ENCODE measurements around the gene KIAA1217. TPM values are rescaled to one million over a fixed set of nuclear protein-coding genes. Genes with fewer than 3 reads are reported as not detected.

Gene KIAA1217
- total and polyA plus RNA-seq, 2 of the 8 experiments (the other 6 are each of a cell fraction or from before 2014, with no cell fraction given) = 4.5 to 15.6 TPM

DNA sequence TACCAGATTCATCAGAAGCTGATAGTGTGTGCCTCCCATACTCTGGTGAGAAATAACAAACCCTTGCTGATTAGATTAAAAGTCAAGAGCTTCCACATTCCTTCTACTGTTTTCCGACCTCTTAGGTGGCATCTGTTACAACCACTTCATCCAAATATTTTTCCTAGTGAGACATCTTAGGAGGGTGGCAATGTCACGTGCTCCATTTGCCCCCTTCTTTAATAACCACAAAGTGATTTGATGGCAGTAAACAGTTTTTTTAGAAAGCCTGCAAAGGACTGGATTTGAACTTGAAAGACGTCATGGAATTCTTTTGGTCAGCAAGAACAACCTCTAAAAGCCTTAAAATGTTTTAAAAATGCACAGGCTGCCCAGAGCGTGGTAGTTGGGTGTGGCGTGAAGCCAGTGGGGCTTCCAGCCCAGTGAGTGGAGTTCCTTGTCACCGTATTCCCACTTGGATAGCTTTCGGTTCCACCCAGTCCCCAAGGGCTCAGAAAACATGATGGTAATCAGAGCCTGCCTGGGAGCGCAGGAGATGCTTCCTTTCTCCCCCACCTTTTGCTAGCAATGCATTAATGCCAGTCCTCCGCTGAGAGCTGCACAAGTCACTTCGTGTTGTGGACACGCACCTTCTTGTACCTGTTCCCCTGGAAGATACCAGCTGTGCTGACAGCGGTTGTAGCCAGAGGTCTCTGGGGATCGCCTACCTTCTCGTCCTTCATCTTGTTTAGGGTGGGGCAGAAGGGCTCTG lies 256.4 kb downstream of the KIAA1217 start:
- no peaks in the 10 kb centered on the region for H3K27me3 ChIP-seq (replicated peaks in 1 of 4; ENCODE audit: control insufficient read depth in 3 of 4, extremely low read depth in 1 of 4, insufficient read depth in 3 of 4, low read length in 3 of 4)
- no peak for TF ChIP-seq SRF (IDR thresholded peaks at IDR 0.05; ENCODE audit: low read depth, low read length)
- no peak for TF ChIP-seq BCL11A (IDR thresholded peaks at IDR 0.05; ENCODE audit: low read depth in 2 of 2, low read length in 2 of 2)
- TF ChIP-seq CHD1 (IDR thresholded peaks at IDR 0.05; ENCODE audit: low read depth, low read length) = no peak
- TF ChIP-seq RFX5 (IDR thresholded peaks at IDR 0.05; ENCODE audit: borderline replicate concordance, low read depth, low read length) = no peak
- TF ChIP-seq RNF2 (IDR thresholded peaks at IDR 0.05; ENCODE audit: borderline replicate concordance, low read depth, low read length, missing control alignments, poor library complexity, severe bottlenecking) = no peak
- no peak for TF ChIP-seq BACH1 (IDR thresholded peaks at IDR 0.05; ENCODE audit: low read length)
- TF ChIP-seq SP2 (IDR thresholded peaks at IDR 0.05; ENCODE audit: low read length) = no peak
- TF ChIP-seq, protein P1, sequence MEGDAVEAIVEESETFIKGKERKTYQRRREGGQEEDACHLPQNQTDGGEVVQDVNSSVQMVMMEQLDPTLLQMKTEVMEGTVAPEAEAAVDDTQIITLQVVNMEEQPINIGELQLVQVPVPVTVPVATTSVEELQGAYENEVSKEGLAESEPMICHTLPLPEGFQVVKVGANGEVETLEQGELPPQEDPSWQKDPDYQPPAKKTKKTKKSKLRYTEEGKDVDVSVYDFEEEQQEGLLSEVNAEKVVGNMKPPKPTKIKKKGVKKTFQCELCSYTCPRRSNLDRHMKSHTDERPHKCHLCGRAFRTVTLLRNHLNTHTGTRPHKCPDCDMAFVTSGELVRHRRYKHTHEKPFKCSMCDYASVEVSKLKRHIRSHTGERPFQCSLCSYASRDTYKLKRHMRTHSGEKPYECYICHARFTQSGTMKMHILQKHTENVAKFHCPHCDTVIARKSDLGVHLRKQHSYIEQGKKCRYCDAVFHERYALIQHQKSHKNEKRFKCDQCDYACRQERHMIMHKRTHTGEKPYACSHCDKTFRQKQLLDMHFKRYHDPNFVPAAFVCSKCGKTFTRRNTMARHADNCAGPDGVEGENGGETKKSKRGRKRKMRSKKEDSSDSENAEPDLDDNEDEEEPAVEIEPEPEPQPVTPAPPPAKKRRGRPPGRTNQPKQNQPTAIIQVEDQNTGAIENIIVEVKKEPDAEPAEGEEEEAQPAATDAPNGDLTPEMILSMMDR (IDR thresholded peaks at IDR 0.05; ENCODE audit: control extremely low read depth in 1 of 3, insufficient read depth in 1 of 3, low read depth in 1 of 3, low read length in 3 of 3) = no peak
- no peak for TF ChIP-seq TAF7 (optimal IDR thresholded peaks at IDR 0.05; ENCODE audit: borderline replicate concordance, low read depth, low read length)
- H2BK20ac ChIP-seq (ENCODE audit: low read length) = no peak overlapping the region
- H3K36me3 ChIP-seq (ENCODE audit: control insufficient read depth in 2 of 4, insufficient read depth in 4 of 4, low read length in 3 of 4) = no peaks in the 10 kb centered on the region
- DNase-seq (ENCODE audit: low read depth in 1 of 2, low spot score in 2 of 2) (no peak), FAIRE-seq (no peak)
- ChIA-PET CTCF (ENCODE audit: partially characterized antibody) (interaction anchor here (0.6 to 1.6 kb wide), 2 partner anchors 37 to 1766 kb away, joined by 3 to 4 read pairs; no protein-coding TSS in a partner anchor), POLR2A (ENCODE audit: partially characterized antibody) (no interaction called here)
- H2BK120ac ChIP-seq (replicated peaks; ENCODE audit: low read depth, low read length) = no peak overlapping the region
- H3K79me1 ChIP-seq (ENCODE audit: low read depth, low read length) = no peaks in the 10 kb centered on the region
- no peak overlapping the region for H3K4me3 ChIP-seq (ENCODE audit: extremely low read depth in 1 of 4, insufficient read depth in 2 of 4, low read depth in 3 of 4, low read length in 4 of 4)
- no peak overlapping the region for H3K9ac ChIP-seq (replicated peaks in 1 of 4; ENCODE audit: extremely low read depth in 1 of 4, low read depth in 3 of 4, low read length in 3 of 4)
- no peak overlapping the region for H4K91ac ChIP-seq (replicated peaks; ENCODE audit: insufficient read length, low read length)
- H3K23me2 ChIP-seq (ENCODE audit: low read depth, low read length) = no peaks in the 10 kb centered on the region; the same call in 1 of the 2 replicates
- H3K79me2 ChIP-seq (ENCODE audit: control insufficient read depth in 1 of 2, insufficient read depth in 2 of 2, low read length in 2 of 2) = no peaks in the 10 kb centered on the region
- no peak overlapping the region for H4K8ac ChIP-seq (ENCODE audit: extremely low read depth, insufficient read depth, low read length)
- no peak overlapping the region for H3K4ac ChIP-seq (replicated peaks; ENCODE audit: insufficient read length, low read depth, low read length)
- H2BK15ac ChIP-seq (ENCODE audit: low read length) = no peak overlapping the region
- H3K4me2 ChIP-seq (ENCODE audit: insufficient read depth in 1 of 2, low read depth in 2 of 2, low read length in 2 of 2) = no peak overlapping the region
- no peak overlapping the region for H3K14ac ChIP-seq (ENCODE audit: insufficient read length)
- no peak overlapping the region for H2AFZ ChIP-seq (ENCODE audit: low read length)
- WGBS, 2 experiments (ENCODE audit: extremely low coverage in 1 of 2, insufficient coverage in 1 of 2, insufficient read length in 1 of 2, insufficient replicate concordance in 2 of 2, low coverage in 1 of 2, low lambda C conversion rate in 2 of 2, missing lambda C conversion rate in 1 of 2) = 90% methylated on average over 14 of the region's 14 CpGs; no CpG with 5 or more reads in 1 of the 2 experiments
- H4K20me1 ChIP-seq (replicated peaks in 1 of 2; ENCODE audit: control insufficient read depth in 1 of 2, insufficient read depth in 2 of 2, low read length in 2 of 2) = no peaks in the 10 kb centered on the region
- H3K4me1 ChIP-seq (replicated peaks in 1 of 4; ENCODE audit: control insufficient read depth in 3 of 4, insufficient read depth in 4 of 4, low read length in 3 of 4) = peaks cover 0 to 2% (median 0%) of the 10 kb centered on the region in 4 experiments; a peak in 1 of 7 replicates
- no peak overlapping the region for H4K5ac ChIP-seq (ENCODE audit: insufficient read length, low read depth, low read length)
- H2BK12ac ChIP-seq (ENCODE audit: low read depth, low read length) = no peak overlapping the region
- H2BK5ac ChIP-seq (ENCODE audit: low read depth, low read length) = no peak overlapping the region
- no peak overlapping the region for H3K18ac ChIP-seq (ENCODE audit: extremely low read depth, low read length)
- H3K9me3 ChIP-seq (ENCODE audit: insufficient read depth in 2 of 2, low read depth in 1 of 2, low read length in 1 of 2) = no peaks in the 10 kb centered on the region
- no peak overlapping the region for H3K27ac ChIP-seq (ENCODE audit: low read depth, low read length)
- H3K23ac ChIP-seq (ENCODE audit: insufficient read length) = no peak overlapping the region
- no peak overlapping the region for H3K56ac ChIP-seq (replicated peaks; ENCODE audit: insufficient read length, low read depth, low read length)
- no peak overlapping the region for H2AK5ac ChIP-seq (ENCODE audit: low read depth, low read length)

Data from H1 (cell line).